NCI-H128 (cell line): ENCODE data around the gene MSANTD1.

Experiments used
- DNase-seq: peaks from one replicate; lab custom pipeline; 2025; ENCODE audit not compliant: unreplicated experiment; lab: John Stamatoyannopoulos, UW

Gene MSANTD1

DNA sequence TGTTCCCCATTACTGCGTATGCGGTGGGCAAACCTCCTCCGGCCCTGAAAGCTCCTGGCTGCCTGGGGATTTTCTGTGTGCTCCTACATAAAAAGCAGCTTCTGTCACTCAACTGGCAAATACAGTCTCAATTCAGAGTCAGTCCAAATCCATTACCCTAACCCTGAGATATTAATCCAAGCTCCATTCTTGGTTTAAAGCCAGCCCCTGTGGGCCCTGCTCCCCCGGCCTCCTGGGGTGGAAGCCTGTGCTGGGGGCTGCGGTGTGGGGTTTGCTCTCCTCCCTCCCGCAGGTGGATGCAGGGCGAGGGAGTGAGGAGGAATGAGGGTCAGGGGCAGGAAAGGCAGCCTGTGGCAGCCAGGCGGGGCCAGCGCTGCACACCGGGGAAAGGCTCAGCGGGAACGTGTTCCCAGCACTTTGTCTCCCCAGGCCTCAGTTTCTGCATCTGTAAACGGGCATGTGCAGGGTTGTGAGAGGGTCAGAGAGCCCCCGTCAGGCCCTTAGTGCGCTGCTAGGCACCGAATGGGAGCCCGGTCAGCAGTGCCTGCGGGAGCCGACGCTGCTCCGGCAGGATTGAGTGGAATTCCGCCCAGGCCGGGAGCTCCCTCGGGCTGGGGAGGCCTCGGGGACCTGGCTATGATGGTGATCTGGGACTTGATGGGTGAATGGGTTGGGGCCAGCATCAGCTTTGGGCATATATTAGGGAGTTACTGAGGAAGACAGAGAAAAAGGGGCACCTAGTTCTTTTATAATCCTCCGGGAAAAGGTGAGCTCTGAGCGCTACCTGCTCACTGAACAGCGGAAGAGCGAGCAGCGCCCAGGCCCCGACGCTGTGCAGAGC, 37.6 kb downstream of the MSANTD1 start:
- no peak for DNase-seq

DNA sequence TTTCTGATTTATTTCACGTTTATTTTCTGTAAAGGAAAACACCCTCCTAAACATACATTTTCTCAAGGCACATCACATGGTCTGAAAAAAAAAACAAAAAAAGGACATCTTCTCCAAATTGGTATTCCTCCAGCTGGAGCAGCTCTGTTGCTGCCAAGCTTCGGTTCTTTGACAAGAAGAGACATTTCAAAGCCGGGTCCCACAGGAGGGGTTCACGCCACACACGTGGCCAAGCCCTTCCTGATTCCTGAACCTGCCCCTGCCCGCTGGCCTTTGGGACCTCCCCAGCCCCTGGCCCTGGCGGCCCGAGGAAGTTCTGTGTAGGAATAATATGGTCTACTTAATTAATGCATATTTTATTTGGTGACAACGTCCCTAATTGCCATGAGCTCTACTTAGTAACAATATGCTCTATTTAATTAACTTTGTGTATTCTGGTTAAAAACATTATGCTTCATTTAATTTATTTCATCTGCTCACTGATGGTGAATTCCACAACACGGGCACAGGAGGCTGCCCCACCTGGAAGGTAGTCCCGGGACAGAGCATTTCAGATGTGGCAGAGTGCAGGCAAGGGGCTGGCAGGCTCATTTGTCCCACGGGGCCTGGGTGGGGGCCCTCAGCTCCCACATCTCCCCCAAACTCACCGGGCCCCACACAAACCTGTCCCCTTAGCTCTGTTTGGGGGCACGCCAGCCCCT, 38.5 kb downstream of the MSANTD1 start:
- no peak for DNase-seq

- no peak for DNase-seq
Observed at GRCh38 chr4:3287972-3288570, 39.1 kb downstream of the MSANTD1 start.

DNA sequence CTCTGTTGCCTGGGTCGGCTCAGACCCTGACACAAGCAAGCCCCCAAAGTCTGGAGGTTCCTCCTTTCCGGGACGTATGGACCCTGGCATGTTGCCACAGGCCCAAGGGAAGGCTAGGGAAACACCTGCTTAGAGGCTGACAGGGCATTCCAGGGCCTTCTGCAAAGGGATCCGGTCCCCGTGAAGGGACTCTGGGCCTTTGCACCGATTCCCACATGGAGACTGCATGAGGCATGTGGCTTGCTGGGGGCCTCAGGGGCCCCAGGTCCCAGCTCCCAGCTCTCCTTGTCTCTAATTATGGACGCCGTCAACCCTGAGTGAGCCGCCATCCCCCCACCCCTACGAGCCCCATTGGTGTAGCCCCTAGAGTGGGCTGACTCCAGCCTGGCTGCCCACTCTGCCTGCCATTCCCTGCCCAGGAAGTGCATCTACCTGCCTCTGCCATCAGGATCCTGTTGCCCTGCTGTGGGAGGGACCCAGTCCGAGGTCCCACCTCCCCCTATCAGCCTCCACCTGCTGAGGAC, 39.7 kb downstream of the MSANTD1 start:
- DNase-seq, result no peak

GRCh38 chr4:3290476-3290875, 41.5 kb downstream of the MSANTD1 start:
- DNase-seq, result no peak

GRCh38 chr4:3290889-3291321, 41.9 kb downstream of the MSANTD1 start:
- DNase-seq, result no peak

DNA sequence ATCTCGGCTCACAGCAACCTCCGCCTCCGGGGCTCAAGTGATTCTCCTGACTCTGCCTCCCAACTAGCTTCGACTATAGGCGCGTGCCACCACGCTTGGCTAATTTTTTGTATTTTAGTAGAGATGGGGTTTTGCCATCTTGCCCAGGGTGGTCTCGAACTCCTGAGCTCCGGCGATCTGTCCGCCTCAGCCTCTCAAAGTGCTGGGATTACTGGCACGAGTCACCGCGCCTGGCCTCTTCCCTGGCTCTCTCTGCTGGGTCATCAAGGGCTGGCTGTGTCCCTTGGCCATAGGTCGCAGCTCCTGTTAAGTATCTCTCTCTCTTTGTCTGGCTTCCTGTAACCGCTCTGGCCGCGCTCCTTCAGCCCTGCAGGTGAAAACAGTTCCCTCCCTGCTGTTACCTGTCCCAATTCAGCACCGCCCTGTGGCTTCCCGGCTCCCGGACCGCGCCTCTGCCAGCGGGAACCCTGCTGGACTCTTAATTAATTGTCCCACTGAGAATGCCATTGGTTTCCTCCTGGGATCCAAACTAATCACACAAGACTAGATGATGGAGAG, 42.5 kb downstream of the MSANTD1 start:
- no peak for DNase-seq

GRCh38 chr4:3291969-3292570, 43.1 kb downstream of the MSANTD1 start:
- DNase-seq, result no peak

DNA sequence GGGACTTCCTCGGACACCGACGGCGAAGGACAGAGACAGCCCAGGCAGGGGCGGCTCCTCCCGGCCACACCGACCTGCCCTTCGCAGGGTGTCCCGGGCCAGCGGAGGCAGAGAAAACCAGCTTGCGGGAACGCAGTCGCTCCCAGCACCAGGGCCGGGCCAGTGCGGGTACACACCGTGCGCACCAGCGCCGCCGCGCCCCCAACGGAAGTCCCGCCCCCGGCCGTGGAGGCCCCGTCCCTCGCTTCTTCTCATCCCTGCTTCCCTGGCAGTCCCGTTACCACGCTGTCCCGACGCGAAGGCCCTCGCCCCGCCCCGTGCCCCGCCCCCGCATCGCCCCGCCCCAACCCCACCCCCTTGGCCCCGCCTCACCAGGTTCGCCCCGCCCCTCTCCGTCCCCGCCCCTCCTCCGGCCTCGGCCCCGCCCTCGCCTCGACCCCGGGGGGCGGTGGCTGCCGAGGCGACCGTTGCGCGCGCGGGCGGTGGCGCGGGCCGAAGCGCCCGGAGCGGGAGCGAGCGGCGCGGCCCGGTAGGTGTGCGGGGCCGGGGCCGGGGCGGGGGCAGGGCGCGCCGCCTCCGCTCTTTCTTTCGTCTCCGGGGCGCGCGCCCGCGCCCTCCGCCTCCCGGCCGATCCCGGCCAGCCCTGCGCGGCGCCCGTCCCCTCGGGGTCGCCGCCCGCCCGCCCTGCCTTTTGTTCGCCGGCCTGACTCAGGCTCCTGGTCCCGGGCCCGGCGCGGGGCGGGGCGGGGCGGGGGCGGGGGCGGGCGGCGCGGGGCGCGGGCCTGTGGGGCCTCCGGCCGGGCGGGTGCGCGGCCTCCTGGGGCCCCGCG, 43.8 kb downstream of the MSANTD1 start, which contains the start of gene RGS12:
Gene RGS12 (plus strand): TSS at position 451 of the 830 bp plus-strand sequence. CDS start 23,150 bp downstream, outside the sequence.
- DNase-seq, result peak; percentile 64

GRCh38 chr4:3293401-3294391, 44.7 kb downstream of the MSANTD1 start:
- DNase-seq, result no peak

GRCh38 chr4:3294401-3295241, 45.7 kb downstream of the MSANTD1 start:
- DNase-seq, result no peak

DNA sequence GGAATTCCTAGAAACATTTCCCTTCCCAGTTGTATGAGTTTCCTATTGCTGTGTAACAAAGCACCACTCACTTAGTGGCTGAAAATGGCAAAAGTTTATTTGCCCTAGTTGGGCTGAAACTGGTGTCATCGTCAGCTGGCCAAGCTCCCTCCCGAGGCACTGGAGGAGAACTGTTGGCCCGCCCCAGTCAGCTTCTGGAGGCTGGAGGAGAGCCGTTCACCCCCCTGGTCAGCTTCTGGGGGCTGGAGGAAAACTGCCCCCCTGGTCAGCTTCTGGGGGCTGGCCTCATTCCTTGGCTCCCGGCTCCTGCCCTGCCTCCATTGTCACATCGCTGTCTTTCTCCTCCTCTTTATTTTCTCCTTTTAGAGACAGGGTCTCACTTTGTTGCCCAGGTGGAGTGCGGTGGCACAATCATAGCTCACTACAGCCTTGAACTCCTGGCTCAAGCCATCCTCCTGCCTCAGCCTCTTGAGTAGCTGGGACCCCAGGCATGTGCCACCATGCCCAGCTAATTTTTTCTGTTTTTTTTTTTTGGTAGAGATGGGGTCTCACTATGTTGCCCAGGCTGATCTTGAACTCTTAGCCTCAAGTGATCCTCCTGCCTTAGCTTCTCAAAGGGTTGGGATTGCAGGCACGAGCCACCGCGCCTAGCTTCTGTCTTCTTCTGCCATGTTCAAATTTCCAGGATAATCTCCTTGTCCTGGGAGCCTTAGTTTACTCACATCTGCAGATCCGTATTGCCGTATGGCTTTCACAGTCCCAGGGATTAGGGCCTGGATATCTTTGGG, 47.1 kb downstream of the MSANTD1 start:
- no peak for DNase-seq

GRCh38 chr4:3296651-3297050, 47.7 kb downstream of the MSANTD1 start:
- no peak for DNase-seq

DNA sequence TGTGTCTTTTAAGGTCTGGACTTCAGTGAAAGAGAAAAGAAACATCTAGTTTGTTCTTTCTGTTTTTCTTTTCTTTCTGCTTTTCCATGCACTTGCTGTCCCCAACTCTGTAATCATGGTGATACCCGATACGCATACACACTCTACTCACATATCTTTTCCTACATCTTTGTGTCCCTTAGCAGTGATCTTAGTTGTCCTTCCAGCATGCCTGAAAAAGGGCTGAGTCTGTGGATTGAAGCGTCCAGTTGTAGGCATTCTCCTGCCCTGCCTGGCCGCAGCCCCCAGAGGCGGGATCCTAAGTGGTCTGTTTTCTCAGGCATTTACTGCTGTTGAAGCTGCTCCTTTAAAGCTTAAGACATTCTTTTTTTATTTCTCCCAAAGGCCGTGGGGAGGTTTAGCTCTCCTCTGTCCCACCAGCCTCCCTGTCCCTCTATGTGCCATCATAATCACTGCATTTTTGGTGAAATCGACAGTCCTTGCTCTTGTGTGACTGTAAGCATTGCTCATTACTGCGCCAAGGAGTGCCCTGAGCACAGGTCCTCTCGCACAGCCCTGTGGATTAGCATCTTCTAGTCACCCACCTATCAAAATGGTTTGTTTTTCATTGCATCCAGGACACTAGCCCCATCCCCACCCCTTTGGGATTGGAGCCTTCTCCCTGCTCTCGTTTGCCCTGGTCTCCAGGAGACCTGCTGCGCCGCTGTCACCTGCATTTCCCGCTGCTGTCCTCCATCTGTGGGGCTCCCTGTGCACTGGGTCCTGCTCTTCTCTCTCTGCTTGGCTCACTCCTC, 48.3 kb downstream of the MSANTD1 start:
- DNase-seq, result no peak

GRCh38 chr4:3299122-3299975, 50.4 kb downstream of the MSANTD1 start:
- DNase-seq, result no peak
